Measurements from ENCODE around the gene TEKT5.

DNA sequence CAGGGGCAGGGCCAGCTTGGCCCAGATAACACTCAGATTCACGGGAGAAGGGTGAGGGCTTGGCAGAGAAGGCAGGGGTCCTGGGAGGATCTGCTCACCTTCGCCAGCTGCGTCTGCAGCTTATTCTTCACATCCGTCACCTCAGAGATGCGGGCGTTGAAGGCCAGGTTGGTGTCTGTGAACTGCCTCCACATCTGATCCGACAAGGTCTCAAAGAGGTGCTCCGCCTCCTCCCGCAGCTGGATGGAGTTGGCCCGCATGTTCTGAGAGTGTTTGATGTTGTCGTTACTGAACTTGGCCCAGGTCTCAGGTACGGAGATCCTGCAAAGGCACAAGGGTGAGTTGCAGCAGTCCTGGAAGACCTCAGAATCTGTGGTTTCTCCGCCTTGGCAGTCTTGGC lies 18.9 kb downstream of the TEKT5 start:
- TF ChIP-seq, protein P1, sequence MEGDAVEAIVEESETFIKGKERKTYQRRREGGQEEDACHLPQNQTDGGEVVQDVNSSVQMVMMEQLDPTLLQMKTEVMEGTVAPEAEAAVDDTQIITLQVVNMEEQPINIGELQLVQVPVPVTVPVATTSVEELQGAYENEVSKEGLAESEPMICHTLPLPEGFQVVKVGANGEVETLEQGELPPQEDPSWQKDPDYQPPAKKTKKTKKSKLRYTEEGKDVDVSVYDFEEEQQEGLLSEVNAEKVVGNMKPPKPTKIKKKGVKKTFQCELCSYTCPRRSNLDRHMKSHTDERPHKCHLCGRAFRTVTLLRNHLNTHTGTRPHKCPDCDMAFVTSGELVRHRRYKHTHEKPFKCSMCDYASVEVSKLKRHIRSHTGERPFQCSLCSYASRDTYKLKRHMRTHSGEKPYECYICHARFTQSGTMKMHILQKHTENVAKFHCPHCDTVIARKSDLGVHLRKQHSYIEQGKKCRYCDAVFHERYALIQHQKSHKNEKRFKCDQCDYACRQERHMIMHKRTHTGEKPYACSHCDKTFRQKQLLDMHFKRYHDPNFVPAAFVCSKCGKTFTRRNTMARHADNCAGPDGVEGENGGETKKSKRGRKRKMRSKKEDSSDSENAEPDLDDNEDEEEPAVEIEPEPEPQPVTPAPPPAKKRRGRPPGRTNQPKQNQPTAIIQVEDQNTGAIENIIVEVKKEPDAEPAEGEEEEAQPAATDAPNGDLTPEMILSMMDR (IDR thresholded peaks at IDR 0.05), result no peak
- TF ChIP-seq SIN3A (IDR thresholded peaks at IDR 0.05; ENCODE audit: borderline replicate concordance, insufficient read depth, low read depth, low read length) (no peak), POLR2AphosphoS5 (IDR thresholded peaks at IDR 0.05; ENCODE audit: low read depth, low read length) (no peak), TCF7L2 (IDR thresholded peaks at IDR 0.05; ENCODE audit: low read depth, low read length) (no peak)
- TF ChIP-seq, protein P2, sequence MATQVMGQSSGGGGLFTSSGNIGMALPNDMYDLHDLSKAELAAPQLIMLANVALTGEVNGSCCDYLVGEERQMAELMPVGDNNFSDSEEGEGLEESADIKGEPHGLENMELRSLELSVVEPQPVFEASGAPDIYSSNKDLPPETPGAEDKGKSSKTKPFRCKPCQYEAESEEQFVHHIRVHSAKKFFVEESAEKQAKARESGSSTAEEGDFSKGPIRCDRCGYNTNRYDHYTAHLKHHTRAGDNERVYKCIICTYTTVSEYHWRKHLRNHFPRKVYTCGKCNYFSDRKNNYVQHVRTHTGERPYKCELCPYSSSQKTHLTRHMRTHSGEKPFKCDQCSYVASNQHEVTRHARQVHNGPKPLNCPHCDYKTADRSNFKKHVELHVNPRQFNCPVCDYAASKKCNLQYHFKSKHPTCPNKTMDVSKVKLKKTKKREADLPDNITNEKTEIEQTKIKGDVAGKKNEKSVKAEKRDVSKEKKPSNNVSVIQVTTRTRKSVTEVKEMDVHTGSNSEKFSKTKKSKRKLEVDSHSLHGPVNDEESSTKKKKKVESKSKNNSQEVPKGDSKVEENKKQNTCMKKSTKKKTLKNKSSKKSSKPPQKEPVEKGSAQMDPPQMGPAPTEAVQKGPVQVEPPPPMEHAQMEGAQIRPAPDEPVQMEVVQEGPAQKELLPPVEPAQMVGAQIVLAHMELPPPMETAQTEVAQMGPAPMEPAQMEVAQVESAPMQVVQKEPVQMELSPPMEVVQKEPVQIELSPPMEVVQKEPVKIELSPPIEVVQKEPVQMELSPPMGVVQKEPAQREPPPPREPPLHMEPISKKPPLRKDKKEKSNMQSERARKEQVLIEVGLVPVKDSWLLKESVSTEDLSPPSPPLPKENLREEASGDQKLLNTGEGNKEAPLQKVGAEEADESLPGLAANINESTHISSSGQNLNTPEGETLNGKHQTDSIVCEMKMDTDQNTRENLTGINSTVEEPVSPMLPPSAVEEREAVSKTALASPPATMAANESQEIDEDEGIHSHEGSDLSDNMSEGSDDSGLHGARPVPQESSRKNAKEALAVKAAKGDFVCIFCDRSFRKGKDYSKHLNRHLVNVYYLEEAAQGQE (IDR thresholded peaks at IDR 0.05; ENCODE audit: insufficient read depth in 1 of 2, low read depth in 2 of 2, low read length in 1 of 2), result no peak
